ENCODE data around the gene FOXQ1. TPM values are rescaled to one million over a fixed set of nuclear protein-coding genes. Genes with fewer than 3 reads are reported as not detected.

Gene FOXQ1
- total RNA-seq, 2 experiments from 2014 or later = not detected

- H3K4me2 ChIP-seq (ENCODE audit: low read length) = no peak overlapping the region
- no peak overlapping the region for H3K4me3 ChIP-seq (ENCODE audit: low read depth, low read length, poor library complexity, severe bottlenecking)
- intact Hi-C loops (cut with micrococcal nuclease; ENCODE audit: unreplicated experiment) = no loop called here
- ChIA-PET POLR2A (no interaction called here), CTCF (ENCODE audit: unreplicated experiment) (no interaction called here)
- BruUV-seq (replicated peaks) = no TSS peak
- TF ChIP-seq CTCF (conservative IDR thresholded peaks at IDR 0.05; ENCODE audit: low read length) (no peak), EZH2phosphoT487 (IDR thresholded peaks at IDR 0.05; ENCODE audit: borderline replicate concordance, low read depth, low read length) (no peak)
- H4K20me1 ChIP-seq (ENCODE audit: insufficient read depth, low read length) = no peaks in the 10 kb centered on the region
- DNase-seq (ENCODE audit: low spot score) = no peak
- H2AFZ ChIP-seq (ENCODE audit: low read length) = no peak overlapping the region
- no peaks in the 10 kb centered on the region for H3K36me3 ChIP-seq (ENCODE audit: insufficient read depth, low read length)
- no peaks in the 10 kb centered on the region for H3K9me2 ChIP-seq (ENCODE audit: insufficient read depth, low read length)
- H3K4me1 ChIP-seq (ENCODE audit: insufficient read depth, low read length, poor library complexity, severe bottlenecking) = no peaks in the 10 kb centered on the region
- H3K79me2 ChIP-seq (ENCODE audit: insufficient read depth, low read depth, low read length) = no peaks in the 10 kb centered on the region
- no peaks in the 10 kb centered on the region for H3K9me3 ChIP-seq (ENCODE audit: low read length)
- no peak overlapping the region for H3K27ac ChIP-seq (ENCODE audit: low read depth, low read length, poor library complexity, severe bottlenecking)
These were observed 50.7 kb downstream of the FOXQ1 start for GRCh38 chr6:1362643-1363042.

- no peak overlapping the region for H3K4me3 ChIP-seq (ENCODE audit: low read depth, low read length, poor library complexity, severe bottlenecking)
- H2AFZ ChIP-seq (ENCODE audit: low read length) = no peak overlapping the region
- H3K36me3 ChIP-seq (ENCODE audit: insufficient read depth, low read length) = no peaks in the 10 kb centered on the region
- H3K27ac ChIP-seq (ENCODE audit: low read depth, low read length, poor library complexity, severe bottlenecking) = no peak overlapping the region
- TF ChIP-seq CTCF (conservative IDR thresholded peaks at IDR 0.05; ENCODE audit: low read length) = no peak
- no peak for TF ChIP-seq EZH2phosphoT487 (IDR thresholded peaks at IDR 0.05; ENCODE audit: borderline replicate concordance, low read depth, low read length)
- no peaks in the 10 kb centered on the region for H3K9me3 ChIP-seq (ENCODE audit: low read length)
- no peak overlapping the region for H3K4me2 ChIP-seq (ENCODE audit: low read length)
- H3K9me2 ChIP-seq (ENCODE audit: insufficient read depth, low read length) = no peaks in the 10 kb centered on the region
- POLR2A ChIA-PET = interaction anchor here (0.9 kb wide), 1 partner anchor 13 kb away, joined by 3 read pairs; no protein-coding TSS in a partner anchor
- no peaks in the 10 kb centered on the region for H3K4me1 ChIP-seq (ENCODE audit: insufficient read depth, low read length, poor library complexity, severe bottlenecking)
- H4K20me1 ChIP-seq (ENCODE audit: insufficient read depth, low read length) = no peaks in the 10 kb centered on the region
- DNase-seq (ENCODE audit: low spot score) = no peak
- no TSS peak for BruUV-seq (replicated peaks)
- H3K79me2 ChIP-seq (ENCODE audit: insufficient read depth, low read depth, low read length) = no peaks in the 10 kb centered on the region
- intact Hi-C loops (cut with micrococcal nuclease; ENCODE audit: unreplicated experiment) = no loop called here
- CTCF ChIA-PET (ENCODE audit: unreplicated experiment) = no interaction called here
These were observed 51.4 kb downstream of the FOXQ1 start for GRCh38 chr6:1363298-1363697.

GRCh38 chr6:1363729-1364572 is 52.1 kb downstream of the FOXQ1 start:
- intact Hi-C loops (cut with micrococcal nuclease; ENCODE audit: unreplicated experiment) = no loop called here
- Histone ChIP-seq H3K4me1 (ENCODE audit: insufficient read depth, low read length, poor library complexity, severe bottlenecking) (no peaks in the 10 kb centered on the region), H3K9me3 (ENCODE audit: low read length) (no peaks in the 10 kb centered on the region), H3K4me3 (ENCODE audit: low read depth, low read length, poor library complexity, severe bottlenecking) (no peak overlapping the region), H2AFZ (ENCODE audit: low read length) (no peak overlapping the region), H4K20me1 (ENCODE audit: insufficient read depth, low read length) (no peaks in the 10 kb centered on the region), H3K79me2 (ENCODE audit: insufficient read depth, low read depth, low read length) (no peaks in the 10 kb centered on the region), H3K4me2 (ENCODE audit: low read length) (no peak overlapping the region), H3K36me3 (ENCODE audit: insufficient read depth, low read length) (no peaks in the 10 kb centered on the region), H3K9me2 (ENCODE audit: insufficient read depth, low read length) (no peaks in the 10 kb centered on the region), H3K27ac (ENCODE audit: low read depth, low read length, poor library complexity, severe bottlenecking) (no peak overlapping the region)
- ChIA-PET POLR2A (interaction anchor here (0.9 kb wide), 1 partner anchor 12 kb away, joined by 3 read pairs; no protein-coding TSS in a partner anchor), CTCF (ENCODE audit: unreplicated experiment) (no interaction called here)
- TF ChIP-seq EZH2phosphoT487 (IDR thresholded peaks at IDR 0.05; ENCODE audit: borderline replicate concordance, low read depth, low read length) (no peak), CTCF (conservative IDR thresholded peaks at IDR 0.05; ENCODE audit: low read length) (peak; percentile 65)
- no peak for DNase-seq (ENCODE audit: low spot score)
- no TSS peak for BruUV-seq (replicated peaks)
